Right ventricle myocardium inferior (tissue), 1 donor: ENCODE measurements around the gene CCSER2. TPM values are rescaled to one million over a fixed set of nuclear protein-coding genes. Genes with fewer than 3 reads are reported as not detected.
"Not testable (repeated sequence)": the region's sequence is repeated elsewhere in the genome, so short reads cannot be mapped to it uniquely, and the experiment has no call there.

ENCODE experiments used
- ATAC-seq: fragments of 200-7000 bp; cut with Tn5 transposase; one replicate; pipeline ENCODE4 v1.9.1; 2020; ENCODE audit warnings: mild to moderate bottlenecking, moderate library complexity
- DNase-seq: peaks from one replicate; pipeline ENCODE4 v3.0.0; 2021; ENCODE audit errors: missing footprints
- intact Hi-C: fragments of 100-400 bp; cut with DNase I; formaldehyde crosslinking; loops from one replicate; pipeline ENCODE4 v1.11.0; 2022
- total RNA-seq: library from RNA; stranded (reverse); fragmentation: NEBNext Ultra II Directional; extraction: Animal tissue kit (Norgen Biotek cat#: 25700); gene quantifications from one replicate; pipeline ENCODE4 v1.2.1, GENCODE V29; 2021
- donor health status: DM: no; HTN: yes; CAD: no; lungs with severe emphysema.

CCSER2 gene
- total RNA-seq, 1 donor from 2014 or later = 163 TPM

- DNase-seq = no peak
- intact Hi-C loops = no loop called here
- no peak for ATAC-seq
Observed at GRCh38 chr10:84478151-84478550, 149.8 kb downstream of the CCSER2 start.

- no peak for ATAC-seq
- intact Hi-C loops = no loop called here
- DNase-seq = no peak
Observed at GRCh38 chr10:84478679-84479078, 150.3 kb downstream of the CCSER2 start.

GRCh38 chr10:84484541-84484940, 156.2 kb downstream of the CCSER2 start:
- ATAC-seq = no peak
- intact Hi-C loops = no loop called here
- no peak for DNase-seq

- intact Hi-C loops = no loop called here
- ATAC-seq = no peak
Observed at GRCh38 chr10:84493361-84493760, 165.0 kb downstream of the CCSER2 start.

GRCh38 chr10:84493951-84494848, 165.8 kb downstream of the CCSER2 start:
- ATAC-seq (no peak), DNase-seq (no peak)

More at GRCh38 chr10:84493361-84493760, 165.0 kb downstream of the CCSER2 start:
- no peak for DNase-seq

GRCh38 chr10:84494849-84495180, 166.4 kb downstream of the CCSER2 start:
- intact Hi-C loops = no loop called here
- DNase-seq (no peak), ATAC-seq (no peak)

More at GRCh38 chr10:84493951-84494848, 165.8 kb downstream of the CCSER2 start:
- intact Hi-C loops = no loop called here

- no peak for ATAC-seq
- intact Hi-C loops = no loop called here
Observed at GRCh38 chr10:84497978-84498377, 169.6 kb downstream of the CCSER2 start.

GRCh38 chr10:84499039-84499438, 170.7 kb downstream of the CCSER2 start:
- DNase-seq, ATAC-seq, intact Hi-C loops: not testable (repeated sequence)

More at GRCh38 chr10:84497978-84498377, 169.6 kb downstream of the CCSER2 start:
- DNase-seq = no peak

GRCh38 chr10:84499846-84500245, 171.5 kb downstream of the CCSER2 start:
- ATAC-seq (no peak), DNase-seq (no peak)
- intact Hi-C loops = no loop called here

- intact Hi-C loops = no loop called here
- DNase-seq (no peak), ATAC-seq (no peak)
Observed at GRCh38 chr10:84510121-84510520, 181.7 kb downstream of the CCSER2 start.

- intact Hi-C loops = no loop called here
- DNase-seq (no peak), ATAC-seq (no peak)
Observed at GRCh38 chr10:84511106-84511505, 182.7 kb downstream of the CCSER2 start.

- no peak for DNase-seq
- ATAC-seq = no peak
- intact Hi-C loops = no loop called here
Observed at GRCh38 chr10:84511709-84512285, 183.4 kb downstream of the CCSER2 start.

- ATAC-seq (no peak), DNase-seq (no peak)
- intact Hi-C loops = no loop called here
Observed at GRCh38 chr10:84517554-84517953, 189.2 kb downstream of the CCSER2 start.

- DNase-seq = no peak
- intact Hi-C loops = no loop called here
- ATAC-seq = no peak
Observed at GRCh38 chr10:84519235-84519634, 190.8 kb downstream of the CCSER2 start.

- intact Hi-C loops = no loop called here
- ATAC-seq = no peak
- no peak for DNase-seq
Observed at GRCh38 chr10:84521013-84521412, 192.6 kb downstream of the CCSER2 start.

GRCh38 chr10:84521468-84521867, 193.1 kb downstream of the CCSER2 start:
- ATAC-seq (no peak), DNase-seq (no peak)
- intact Hi-C loops = no loop called here

- no peak for ATAC-seq
- intact Hi-C loops = no loop called here
- DNase-seq = no peak
Observed at GRCh38 chr10:84522612-84523462, 194.4 kb downstream of the CCSER2 start.

- no peak for DNase-seq
- ATAC-seq = no peak
- intact Hi-C loops = no loop called here
Observed at GRCh38 chr10:84523526-84523925, 195.1 kb downstream of the CCSER2 start.

GRCh38 chr10:84524435-84524834, 196.0 kb downstream of the CCSER2 start:
- ATAC-seq (no peak), DNase-seq (no peak)
- intact Hi-C loops = no loop called here
